Testis (tissue), 3 donors: ENCODE measurements around the gene HMGXB3. TPM values are rescaled to one million over a fixed set of nuclear protein-coding genes. Genes with fewer than 3 reads are reported as not detected.
"Not testable (repeated sequence)": the region's sequence is repeated elsewhere in the genome, so short reads cannot be mapped to it uniquely, and the experiment has no call there.

Experiments used
- DNase-seq: peaks from one replicate; pipeline ENCODE4 v3.0.0-alpha.2; 2019
- H3K27ac ChIP-seq, 2 donors: fragments of 200-600 bp; sonication (generic); one replicate each; pipeline ENCODE4 v1.5.1; 2019
- H3K27me3 ChIP-seq: fragments of 200-600 bp; sonication (generic); one replicate; pipeline ENCODE4 v1.5.1; 2019
- H3K36me3 ChIP-seq: fragments of 200-600 bp; sonication (generic); one replicate; pipeline ENCODE4 v1.5.1; 2017; ENCODE audit warnings: low read depth; ENCODE audit errors: missing control alignments
- H3K4me1 ChIP-seq: fragments of 200-600 bp; sonication (generic); one replicate; pipeline ENCODE4 v1.5.1; 2019
- H3K4me3 ChIP-seq, 2 donors: fragments of 200-600 bp; sonication (generic); one replicate each; pipeline ENCODE4 v1.5.1; 2017 to 2019
- H3K9me3 ChIP-seq: fragments of 200-600 bp; sonication (generic); one replicate; pipeline ENCODE4 v1.5.1; 2017
- CTCF ChIP-seq, 3 experiments: fragments of 450-650 bp in 2 of 3; fragments of 200-600 bp in 1 of 3; sonication (generic) in 1 of 3; IDR thresholded peaks; one replicate each; pipeline ENCODE4 v1.5.1; 2016 to 2019; ENCODE audit warnings: antibody characterized with exemption in 3 of 3, mild to moderate bottlenecking in 2 of 3, moderate library complexity in 1 of 3
- POLR2A ChIP-seq: fragments of 450-650 bp; IDR thresholded peaks from one replicate; pipeline ENCODE4 v1.6.1; 2017; ENCODE audit warnings: antibody characterized with exemption, mild to moderate bottlenecking, moderate library complexity
- WGBS, 2 donors: methylation state at CpG; one replicate each; pipeline ENCODE4 v1.1.5; 2018; 5-methylcytosine and 5-hydroxymethylcytosine counted together
- intact Hi-C: fragments of 100-400 bp; cut with DNase I; formaldehyde crosslinking; loops from one replicate; pipeline ENCODE4 v1.15.1; 2023; ENCODE audit warnings: low total_unique reads
- polyA plus RNA-seq: library from polyadenylated mRNA; stranded (reverse); fragments of 350-450 nt; fragmentation: Illumina TruSeq; extraction: RNeasy Lipid Tissue Mini Kit (QIAGEN cat#74804); gene quantifications from one replicate; pipeline ENCODE4 v1.2.3, GENCODE V29; 2014; ENCODE audit warnings: low read depth, low replicate concordance; ENCODE audit not compliant: insufficient read depth
- total RNA-seq, 2 donors: library from RNA; depleted of rRNA; stranded (reverse); fragments of >200 nt; gene quantifications; one replicate each; pipeline ENCODE4 v1.2.3, GENCODE V29; 2016

Gene HMGXB3
- total and polyA plus RNA-seq, 3 donors from 2014 or later, result 33.5 to 72.5 (median 63.6) TPM

GRCh38 chr5:150082374-150082773 lies 81.8 kb downstream of the HMGXB3 start:
- Histone ChIP-seq H3K27ac (no peak overlapping the region), H3K4me3 (no peak overlapping the region)
- intact Hi-C loops, result no loop called here

GRCh38 chr5:150082889-150083288 lies 82.3 kb downstream of the HMGXB3 start:
- intact Hi-C loops, result no loop called here
- DNase-seq, result peak; percentile 11
- no peaks in the 10 kb centered on the region for H3K36me3 ChIP-seq
- WGBS, 2 donors, result 64 to 94% methylated on average over 6 of the region's 6 CpGs
- no peaks in the 10 kb centered on the region for H3K27me3 ChIP-seq
- no peak overlapping the region for H3K4me3 ChIP-seq
- no peaks in the 10 kb centered on the region for H3K9me3 ChIP-seq
- peaks cover 5% of the 10 kb centered on the region for H3K4me1 ChIP-seq
- H3K27ac ChIP-seq, result no peak overlapping the region
- TF ChIP-seq CTCF (IDR thresholded peaks at IDR 0.05), result no peak
- TF ChIP-seq POLR2A, result no peak

More at GRCh38 chr5:150082374-150082773, 81.8 kb downstream of the HMGXB3 start:
- Histone ChIP-seq H3K36me3 (no peaks in the 10 kb centered on the region), H3K27me3 (no peaks in the 10 kb centered on the region), H3K4me1 (peaks cover 5% of the 10 kb centered on the region), H3K9me3 (no peaks in the 10 kb centered on the region)
- peak; percentile 3 for DNase-seq
- WGBS, 2 donors, result 57 to 58% methylated on average over 3 of the region's 3 CpGs
- TF ChIP-seq CTCF (IDR thresholded peaks at IDR 0.05) (no peak), POLR2A (no peak)

GRCh38 chr5:150084754-150085153 lies 84.2 kb downstream of the HMGXB3 start:
- H3K9me3 ChIP-seq, H3K4me1 ChIP-seq, H3K27ac ChIP-seq, H3K27me3 ChIP-seq, intact Hi-C loops, H3K36me3 ChIP-seq, H3K4me3 ChIP-seq: not testable (repeated sequence)
- DNase-seq, result peak; percentile 7
- WGBS, 2 donors, result 79 to 94% methylated on average over 2 to 6 of the region's 6 CpGs

GRCh38 chr5:150085191-150085912 lies 84.8 kb downstream of the HMGXB3 start:
- TF ChIP-seq CTCF (IDR thresholded peaks at IDR 0.05), result no peak
- no peak for TF ChIP-seq POLR2A
- Histone ChIP-seq H3K4me1 (peaks cover 5% of the 10 kb centered on the region), H3K9me3 (no peaks in the 10 kb centered on the region), H3K27me3 (no peaks in the 10 kb centered on the region), H3K4me3 (peak overlapping the region in 1 of 2 donors; percentile 0), H3K27ac (no peak overlapping the region), H3K36me3 (no peaks in the 10 kb centered on the region)
- DNase-seq, result peak; percentile 1
- intact Hi-C loops, result no loop called here
- WGBS, 2 donors, result 85 to 87% methylated on average over 6 to 7 of the region's 7 CpGs

- WGBS, 2 donors, result 91 to 96% methylated on average over 6 to 9 of the region's 9 CpGs
Measured at GRCh38 chr5:150085950-150086715, 85.6 kb downstream of the HMGXB3 start, which contains the start of gene CSF1R. CSF1R (minus strand) TSS chr5:150086554; CDS start chr5:150086427, 127 bp downstream.

More at GRCh38 chr5:150085950-150086715, 85.6 kb downstream of the HMGXB3 start, which contains the start of gene CSF1R:
- no peak for TF ChIP-seq CTCF (IDR thresholded peaks at IDR 0.05)
- no peak for TF ChIP-seq POLR2A
- H3K36me3 ChIP-seq, result no peaks in the 10 kb centered on the region
- H3K9me3 ChIP-seq, result no peaks in the 10 kb centered on the region
- DNase-seq, result peak; percentile 8
- intact Hi-C loops, result no loop called here
- peak within 1 kb of the TSS in 1 of 2 donors; percentile 0 for H3K4me3 ChIP-seq
- no peak within 1 kb of the TSS for H3K27ac ChIP-seq
- peaks cover 5% of the 10 kb centered on the region for H3K4me1 ChIP-seq
- H3K27me3 ChIP-seq, result no peaks in the 10 kb centered on the region
